ENCODE data around the gene PHOSPHO2.
"Not testable (repeated sequence)": the region's sequence is repeated elsewhere in the genome, so short reads cannot be mapped to it uniquely, and the experiment has no call there.

PHOSPHO2 gene

GRCh38 chr2:169684135-169684565 is 10.1 kb upstream of the PHOSPHO2 start:
- no peak for DNase-seq (ENCODE audit: low spot score)

GRCh38 chr2:169684712-169685111 is 9.6 kb upstream of the PHOSPHO2 start:
- not testable (repeated sequence) for DNase-seq (ENCODE audit: low spot score)

GRCh38 chr2:169686825-169687224 is 7.4 kb upstream of the PHOSPHO2 start:
- DNase-seq (ENCODE audit: low spot score): not testable (repeated sequence)

GRCh38 chr2:169687943-169688342 is 6.3 kb upstream of the PHOSPHO2 start:
- not testable (repeated sequence) for DNase-seq (ENCODE audit: low spot score)

- no peak for DNase-seq (ENCODE audit: low spot score)
These were observed 3.3 kb upstream of the PHOSPHO2 start for GRCh38 chr2:169690958-169691357.

- DNase-seq (ENCODE audit: low spot score): no peak
These were observed 1.6 kb upstream of the PHOSPHO2 start for GRCh38 chr2:169692718-169693117.

GRCh38 chr2:169693360-169693759 is 909 bp upstream of the PHOSPHO2 start:
- DNase-seq (ENCODE audit: low spot score): no peak

- no peak for DNase-seq (ENCODE audit: low spot score)
These were observed 608 bp downstream of the PHOSPHO2 start for GRCh38 chr2:169694894-169695260.

- no peak for DNase-seq (ENCODE audit: low spot score)
These were observed 2.1 kb downstream of the PHOSPHO2 start for GRCh38 chr2:169696381-169696780.

- not testable (repeated sequence) for DNase-seq (ENCODE audit: low spot score)
These were observed 4.9 kb downstream of the PHOSPHO2 start for GRCh38 chr2:169699173-169699572.

- DNase-seq (ENCODE audit: low spot score): no peak
These were observed 8.7 kb downstream of the PHOSPHO2 start for GRCh38 chr2:169702996-169703395.

- DNase-seq (ENCODE audit: low spot score): no peak
These were observed 10.0 kb downstream of the PHOSPHO2 start for GRCh38 chr2:169704160-169704708.

- DNase-seq (ENCODE audit: low spot score): no peak
These were observed 11.7 kb downstream of the PHOSPHO2 start for GRCh38 chr2:169705927-169706326.

- no peak for DNase-seq (ENCODE audit: low spot score)
These were observed 13.4 kb downstream of the PHOSPHO2 start for GRCh38 chr2:169707626-169708025.

- DNase-seq (ENCODE audit: low spot score): no peak
These were observed 15.1 kb downstream of the PHOSPHO2 start for GRCh38 chr2:169709331-169709730.

GRCh38 chr2:169709981-169710380 is 15.7 kb downstream of the PHOSPHO2 start:
- DNase-seq (ENCODE audit: low spot score): no peak

GRCh38 chr2:169711751-169712509 is 17.7 kb downstream of the PHOSPHO2 start:
- no peak for DNase-seq (ENCODE audit: low spot score)

GRCh38 chr2:169712791-169713227 is 18.5 kb downstream of the PHOSPHO2 start:
- DNase-seq (ENCODE audit: low spot score): no peak

GRCh38 chr2:169713331-169713730 is 19.1 kb downstream of the PHOSPHO2 start:
- no peak for DNase-seq (ENCODE audit: low spot score)

GRCh38 chr2:169714699-169715098 is 20.4 kb downstream of the PHOSPHO2 start:
- no peak for DNase-seq (ENCODE audit: low spot score)

- peak; percentile 39 for DNase-seq (ENCODE audit: low spot score)
These were observed 21.3 kb downstream of the PHOSPHO2 start for GRCh38 chr2:169715379-169716237.

GRCh38 chr2:169716238-169716886 is 22.1 kb downstream of the PHOSPHO2 start:
- no peak for DNase-seq (ENCODE audit: low spot score)

Data from HuH-7.5 (cell line).